ENCODE data around the gene RTL1. TPM values are rescaled to one million over a fixed set of nuclear protein-coding genes. Genes with fewer than 3 reads are reported as not detected.

The RTL1 gene
- total and polyA plus RNA-seq, 10 of the 15 experiments (the other 5 are each of a cell fraction or from before 2014, with no cell fraction given): not detected

DNA sequence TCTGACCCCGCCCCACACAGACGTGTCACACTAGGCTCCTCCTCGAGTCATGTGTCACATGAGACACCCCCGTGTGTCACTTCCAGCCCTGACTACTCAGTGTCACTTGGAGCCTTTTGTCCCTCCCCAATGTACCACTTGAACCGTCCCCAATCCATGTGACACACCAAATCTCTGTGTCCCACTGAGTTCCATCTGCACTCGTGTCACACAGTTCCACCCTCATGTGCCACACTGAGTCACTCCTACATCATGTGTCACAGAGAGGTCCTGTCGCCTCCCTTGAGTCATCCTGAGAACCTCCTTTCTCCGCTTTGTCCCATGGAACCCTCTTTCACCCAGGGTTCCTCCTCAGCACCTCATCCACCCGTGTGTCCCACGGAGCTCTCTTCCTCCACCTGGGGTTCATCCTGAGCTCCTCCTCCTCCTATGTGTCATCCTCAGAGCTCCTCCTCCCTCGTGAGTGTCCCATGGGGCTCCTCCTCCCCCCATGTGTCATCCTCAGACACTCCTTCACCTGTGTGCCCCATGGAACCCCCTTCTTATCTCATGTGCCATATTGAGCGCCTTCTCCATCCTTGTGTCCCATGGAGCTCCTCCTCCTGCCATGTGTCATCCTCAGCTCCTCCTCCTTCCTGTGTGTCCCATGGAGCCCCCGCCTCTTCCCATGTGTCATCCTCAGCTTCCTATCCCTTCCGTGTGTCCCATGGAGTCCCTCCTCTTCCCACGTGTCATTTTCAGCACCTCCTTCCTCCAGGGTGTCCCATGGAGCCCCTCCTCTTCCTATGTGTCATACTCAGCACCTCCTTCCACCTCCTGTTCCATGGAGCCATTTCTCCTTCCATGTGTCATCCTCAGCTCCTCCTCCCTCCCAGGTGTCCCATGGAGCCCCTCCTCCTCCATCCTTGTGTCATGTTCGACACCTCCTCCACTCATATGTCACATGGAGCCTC lies 32.0 kb downstream of the RTL1 start:
- no peaks in the 10 kb centered on the region for H3K36me3 ChIP-seq (ENCODE audit: control insufficient read depth in 2 of 2, insufficient read depth in 2 of 2, low read length in 1 of 2)
- in situ Hi-C loops (cut with MboI) (no loop called here), intact Hi-C loops (cut with micrococcal nuclease; ENCODE audit: unreplicated experiment) (no loop called here)
- WGBS (ENCODE audit: insufficient coverage, insufficient replicate concordance, low lambda C conversion rate, missing lambda C conversion rate): 33% methylated on average over 15 of the region's 16 CpGs
- ChIA-PET SMC1A (ENCODE audit: uncharacterized antibody, unreplicated experiment) (no interaction called here), CTCF (no interaction called here), POLR2A (no interaction called here), RAD21 (ENCODE audit: unreplicated experiment) (no interaction called here)
- TF ChIP-seq, protein P1, sequence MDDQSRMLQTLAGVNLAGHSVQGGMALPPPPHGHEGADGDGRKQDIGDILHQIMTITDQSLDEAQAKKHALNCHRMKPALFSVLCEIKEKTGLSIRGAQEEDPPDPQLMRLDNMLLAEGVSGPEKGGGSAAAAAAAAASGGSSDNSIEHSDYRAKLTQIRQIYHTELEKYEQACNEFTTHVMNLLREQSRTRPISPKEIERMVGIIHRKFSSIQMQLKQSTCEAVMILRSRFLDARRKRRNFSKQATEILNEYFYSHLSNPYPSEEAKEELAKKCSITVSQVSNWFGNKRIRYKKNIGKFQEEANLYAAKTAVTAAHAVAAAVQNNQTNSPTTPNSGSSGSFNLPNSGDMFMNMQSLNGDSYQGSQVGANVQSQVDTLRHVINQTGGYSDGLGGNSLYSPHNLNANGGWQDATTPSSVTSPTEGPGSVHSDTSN (IDR thresholded peaks at IDR 0.05; ENCODE audit: insufficient replicate concordance, low read depth, low read length): peak; percentile 27
- no peak for TF ChIP-seq ZNF207 (IDR thresholded peaks at IDR 0.05; ENCODE audit: borderline replicate concordance)
- TF ChIP-seq, protein P2, sequence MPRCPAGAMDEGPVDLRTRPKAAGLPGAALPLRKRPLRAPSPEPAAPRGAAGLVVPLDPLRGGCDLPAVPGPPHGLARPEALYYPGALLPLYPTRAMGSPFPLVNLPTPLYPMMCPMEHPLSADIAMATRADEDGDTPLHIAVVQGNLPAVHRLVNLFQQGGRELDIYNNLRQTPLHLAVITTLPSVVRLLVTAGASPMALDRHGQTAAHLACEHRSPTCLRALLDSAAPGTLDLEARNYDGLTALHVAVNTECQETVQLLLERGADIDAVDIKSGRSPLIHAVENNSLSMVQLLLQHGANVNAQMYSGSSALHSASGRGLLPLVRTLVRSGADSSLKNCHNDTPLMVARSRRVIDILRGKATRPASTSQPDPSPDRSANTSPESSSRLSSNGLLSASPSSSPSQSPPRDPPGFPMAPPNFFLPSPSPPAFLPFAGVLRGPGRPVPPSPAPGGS (IDR thresholded peaks at IDR 0.05; ENCODE audit: borderline replicate concordance, insufficient read depth, low read depth, low read length, poor library complexity, severe bottlenecking): peak; percentile 94
- H3K27me3 ChIP-seq (replicated peaks in 1 of 2; ENCODE audit: control insufficient read depth in 2 of 2, insufficient read depth in 2 of 2, low read length in 1 of 2): no peaks in the 10 kb centered on the region
- DNase-seq (ENCODE audit: low read depth, low spot score) (no peak), FAIRE-seq (no peak), ATAC-seq (no peak)
- BruUV-seq (replicated peaks): no TSS peak
- no peaks in the 10 kb centered on the region for H3K79me2 ChIP-seq (ENCODE audit: control insufficient read depth, insufficient read depth, low read length)
- no peak overlapping the region for H3K27ac ChIP-seq (ENCODE audit: control insufficient read depth, insufficient read depth)
- no peak overlapping the region for H3K9ac ChIP-seq (ENCODE audit: control insufficient read depth, insufficient read depth, low read length)
- H4K20me1 ChIP-seq (ENCODE audit: control insufficient read depth, insufficient read depth): no peaks in the 10 kb centered on the region
- no peak overlapping the region for H3K4me2 ChIP-seq (ENCODE audit: control insufficient read depth, insufficient read depth)
- H3K4me1 ChIP-seq (ENCODE audit: control insufficient read depth, insufficient read depth, low read length): no peaks in the 10 kb centered on the region
- no peaks in the 10 kb centered on the region; the same call in 2 of the 3 replicates for H3K9me3 ChIP-seq (replicated peaks; ENCODE audit: control insufficient read depth, insufficient read depth, low read length)
- no peak overlapping the region for H3K4me3 ChIP-seq
- H2AFZ ChIP-seq (ENCODE audit: control insufficient read depth, low read depth, low read length): no peak overlapping the region

All from GM12878 (cell line).